ENCODE data around the gene ABCC10.
A peak's percentile ranks its signal among the peaks of the same experiment; 100 is the strongest.

The ABCC10 gene

DNA sequence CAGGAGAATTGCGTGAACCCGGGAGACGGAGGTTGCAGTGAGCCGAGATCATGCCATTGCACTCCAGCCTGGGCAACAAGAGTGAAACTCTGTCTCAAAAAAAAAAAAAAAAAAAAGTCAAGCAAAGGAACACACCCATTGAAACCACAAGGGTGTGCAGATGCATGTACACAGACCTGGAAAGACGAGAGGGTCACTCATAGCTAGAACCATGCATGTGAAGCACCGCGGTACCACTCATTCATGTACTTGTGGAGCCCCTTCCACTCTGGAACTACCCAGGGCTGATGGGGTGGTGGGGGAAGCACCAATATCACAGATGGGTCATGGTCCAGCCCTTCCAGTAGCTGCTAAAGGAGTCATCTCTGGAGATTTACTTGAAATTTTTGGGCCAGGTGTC, 42.6 kb downstream of the ABCC10 start:
- no peak for DNase-seq (ENCODE audit: low read depth, low spot score)

DNA sequence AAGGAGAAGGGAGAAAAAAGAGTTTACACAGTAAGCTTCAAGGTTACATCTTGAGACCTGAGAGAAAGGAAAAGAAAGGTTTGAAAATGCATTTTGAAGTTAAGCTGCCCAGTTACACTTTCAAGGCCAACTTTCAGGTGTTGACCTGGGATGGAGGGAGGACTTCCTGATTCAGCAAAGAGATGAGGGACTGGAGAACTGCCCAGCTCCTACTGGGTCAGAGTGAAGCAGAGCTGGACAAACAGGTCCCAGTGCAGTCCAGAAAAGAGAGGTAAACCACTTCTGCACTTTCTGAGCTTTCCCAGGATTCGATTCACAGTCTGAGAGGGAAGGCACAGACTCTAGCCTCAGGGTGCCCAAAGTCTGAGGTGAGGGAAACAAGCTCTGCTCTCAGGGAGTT, 44.1 kb downstream of the ABCC10 start:
- no peak for DNase-seq (ENCODE audit: low read depth, low spot score)

DNA sequence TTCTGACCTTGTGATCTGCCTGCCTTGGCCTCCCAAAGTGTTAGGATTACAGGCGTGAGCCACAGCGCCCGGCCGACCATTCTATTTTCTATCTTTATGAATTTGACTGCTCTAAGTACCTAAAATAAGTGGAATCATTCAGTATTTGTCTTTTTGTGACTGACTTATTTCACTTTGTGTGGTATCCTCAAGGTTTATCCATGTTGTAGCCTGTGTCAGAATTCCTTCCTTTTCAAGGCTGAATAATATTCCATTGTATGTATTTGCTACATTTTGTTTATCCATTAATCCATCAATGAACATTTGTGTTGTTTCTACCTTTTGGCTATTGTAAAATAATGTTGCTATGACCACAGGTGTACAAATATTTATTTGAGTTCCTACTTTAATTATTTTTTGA, 45.2 kb downstream of the ABCC10 start:
- DNase-seq (ENCODE audit: low read depth, low spot score): no peak

DNA sequence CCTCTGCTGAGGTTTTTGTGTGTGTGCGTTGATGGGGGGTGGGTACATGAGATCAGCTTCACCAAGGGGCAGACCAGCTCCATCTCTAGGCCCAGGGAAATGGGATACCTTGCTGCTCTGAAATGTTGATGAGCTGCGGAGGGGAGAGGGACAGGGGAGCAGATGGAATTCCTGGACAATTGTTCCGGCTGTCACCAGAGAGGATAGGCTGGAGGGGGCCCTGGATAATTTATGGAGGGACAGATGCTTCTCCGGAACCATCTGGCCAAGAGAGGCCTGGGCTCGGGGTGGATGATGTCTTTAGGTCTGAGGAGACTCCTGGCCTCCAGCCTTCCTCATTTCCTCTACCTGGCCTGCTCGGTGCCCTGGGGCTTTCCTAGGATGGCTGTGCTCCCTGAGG, 48.2 kb downstream of the ABCC10 start:
- DNase-seq (ENCODE audit: low read depth, low spot score): no peak

DNA sequence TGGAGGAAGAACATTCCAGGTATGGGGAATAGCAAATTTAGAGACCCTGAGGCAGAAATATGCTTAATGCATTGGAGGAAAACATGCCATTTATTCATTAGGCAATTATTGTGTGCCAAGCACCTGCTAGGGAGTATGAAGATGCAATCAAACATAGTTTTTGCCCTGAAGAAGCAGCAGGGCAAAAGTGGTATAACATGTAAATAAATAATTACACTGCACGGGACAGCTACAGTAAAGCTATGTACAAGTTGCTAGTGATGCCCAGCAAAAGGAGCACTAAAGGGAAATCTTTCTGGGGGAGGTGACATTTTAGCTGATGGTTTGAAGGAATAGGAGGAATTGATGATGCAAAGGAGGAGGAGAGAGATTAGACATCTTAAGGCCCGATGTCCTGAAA, 49.4 kb downstream of the ABCC10 start:
- DNase-seq (ENCODE audit: low read depth, low spot score): no peak

DNA sequence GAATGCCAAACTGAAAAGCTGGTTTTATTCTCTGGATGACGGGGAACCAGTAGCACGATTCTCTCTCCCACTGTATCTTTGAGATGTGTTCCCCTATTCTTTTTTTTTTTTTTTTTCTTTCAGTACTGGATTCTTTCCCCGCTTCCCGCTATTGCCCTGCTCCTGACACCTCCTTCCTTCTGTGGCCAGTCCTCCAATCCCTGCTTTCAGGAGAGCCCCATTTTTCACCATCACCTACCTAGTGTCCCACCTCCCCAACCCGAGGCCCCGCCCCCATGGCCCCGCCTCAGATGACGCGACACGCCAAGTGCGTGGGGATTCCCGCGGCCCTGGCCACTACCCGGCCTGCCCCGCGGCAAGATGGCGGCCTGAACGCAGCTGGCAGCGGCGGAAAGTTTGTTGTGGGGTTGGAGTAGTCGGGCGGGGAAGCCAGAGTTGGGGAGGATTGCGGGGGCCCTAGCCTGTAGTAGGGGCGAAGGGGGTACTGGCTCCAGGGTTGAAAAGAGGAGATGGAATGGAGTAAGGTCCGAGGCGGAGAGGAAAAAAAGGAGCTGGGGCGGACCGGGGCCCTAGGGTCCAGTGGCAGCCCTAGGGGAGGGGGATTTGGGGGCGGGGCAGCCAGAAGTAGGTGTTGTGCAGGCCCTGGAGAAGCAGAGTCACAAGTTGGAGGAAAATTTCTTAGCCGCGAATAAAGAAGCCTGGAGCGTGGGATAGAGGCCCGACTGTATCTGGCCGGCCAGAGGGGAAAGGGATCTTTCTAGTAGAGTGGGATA, 50.1 kb downstream of the ABCC10 start, which contains the start of gene TJAP1:
Gene TJAP1 (plus strand): TSS at position 336 of the 773 bp plus-strand sequence. CDS start 21,432 bp downstream, outside the sequence.
- DNase-seq (ENCODE audit: low read depth, low spot score): peak; percentile 97

DNA sequence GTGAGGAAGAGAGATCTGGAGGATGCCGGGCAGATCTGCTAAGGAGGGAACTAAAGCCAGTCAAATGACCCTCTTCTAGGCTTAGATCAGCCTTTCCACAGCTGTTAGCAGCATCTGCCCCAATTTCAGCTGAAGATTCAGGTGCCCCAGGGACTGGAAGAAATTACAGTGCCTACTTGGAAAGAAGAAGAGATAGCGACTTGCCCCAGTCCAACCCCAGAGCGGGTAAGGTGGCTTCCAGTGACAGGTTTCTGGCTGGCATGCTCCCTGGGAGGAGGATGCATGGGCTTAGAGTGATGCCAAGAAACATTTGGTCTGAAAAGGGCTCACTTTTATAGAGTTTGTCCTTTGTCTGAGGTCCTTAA, 50.6 kb downstream of the ABCC10 start:
- no peak for DNase-seq (ENCODE audit: low read depth, low spot score)

DNA sequence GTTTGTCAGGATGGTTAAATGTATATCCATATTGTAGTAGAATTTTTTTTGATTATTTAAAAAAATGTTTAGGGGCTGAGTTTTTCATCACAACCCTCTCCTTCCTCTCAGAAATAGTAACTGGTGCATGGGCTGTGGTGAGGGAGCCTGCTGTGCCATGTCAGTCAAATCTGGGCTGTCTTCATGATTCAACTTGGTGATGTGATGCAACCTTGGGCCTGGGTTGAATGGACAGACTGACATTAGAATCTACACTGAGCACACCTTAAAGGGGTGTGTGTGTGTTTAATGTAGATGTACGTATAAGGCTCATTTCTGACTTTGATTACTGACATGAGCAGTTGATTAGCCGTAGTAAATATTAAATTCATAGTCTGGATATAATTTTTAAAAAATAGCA, 53.7 kb downstream of the ABCC10 start:
- no peak for DNase-seq (ENCODE audit: low read depth, low spot score)

DNA sequence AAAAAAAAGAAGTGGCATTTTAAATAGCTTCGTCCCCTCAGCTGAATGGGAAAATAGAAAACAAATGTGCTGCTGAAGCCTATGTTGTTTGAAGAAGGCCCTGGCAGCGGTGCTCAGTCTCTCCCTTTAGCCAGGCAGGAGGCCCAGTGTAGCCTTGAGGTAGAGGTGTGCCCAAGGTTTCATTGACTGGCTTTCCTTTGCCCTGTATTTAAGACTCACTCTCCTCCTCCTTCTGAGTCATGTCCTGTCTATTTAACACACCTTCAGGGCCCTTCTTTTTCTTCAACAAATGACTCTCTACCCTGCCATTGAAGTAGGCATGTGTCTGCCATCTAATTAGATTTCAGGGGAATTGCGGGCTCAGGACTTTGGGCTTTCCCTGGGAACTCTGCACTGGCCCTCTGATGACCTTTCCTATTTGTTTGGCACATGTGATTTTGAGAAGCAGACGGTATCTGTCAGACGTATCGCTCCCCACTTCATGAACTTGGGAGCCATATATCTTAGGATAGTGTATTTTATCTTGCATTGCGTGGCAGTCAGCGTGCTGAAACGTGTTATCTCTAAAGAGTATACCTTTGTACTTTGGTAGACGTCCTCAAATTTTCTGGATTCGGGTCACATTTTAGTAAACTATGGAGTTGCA, 54.4 kb downstream of the ABCC10 start:
- DNase-seq (ENCODE audit: low read depth, low spot score): no peak

DNA sequence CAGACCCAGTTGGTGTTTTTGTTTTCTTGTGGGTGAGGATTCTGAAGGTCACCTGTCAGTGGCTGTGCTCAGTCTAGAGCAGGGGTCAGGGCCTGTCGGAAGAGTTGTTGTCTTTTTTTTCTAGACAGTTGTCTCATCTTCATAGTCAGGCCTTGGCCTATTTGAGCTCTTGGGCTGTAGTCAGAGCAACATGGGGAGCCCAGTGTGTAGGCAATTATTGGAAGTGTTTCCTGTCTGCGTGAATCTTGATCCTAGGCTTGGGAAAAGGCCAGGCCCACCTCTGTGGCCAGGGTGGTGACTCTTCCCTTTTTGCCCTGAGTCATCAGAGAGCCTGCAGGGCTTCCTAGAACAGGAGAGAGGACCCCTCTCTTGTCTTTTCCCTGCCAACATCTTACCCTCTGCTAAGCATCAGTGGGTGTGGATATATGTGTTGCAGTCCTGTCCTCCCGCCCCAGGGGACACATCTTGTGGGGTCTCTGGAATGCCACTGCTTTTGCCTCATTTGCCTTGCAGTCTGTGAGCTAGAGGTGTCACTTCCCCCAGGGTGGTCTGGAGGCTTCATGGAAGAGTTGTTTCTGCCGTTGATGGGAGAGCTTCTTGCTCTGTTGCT, 61.4 kb downstream of the ABCC10 start:
- no peak for DNase-seq (ENCODE audit: low read depth, low spot score)

DNA sequence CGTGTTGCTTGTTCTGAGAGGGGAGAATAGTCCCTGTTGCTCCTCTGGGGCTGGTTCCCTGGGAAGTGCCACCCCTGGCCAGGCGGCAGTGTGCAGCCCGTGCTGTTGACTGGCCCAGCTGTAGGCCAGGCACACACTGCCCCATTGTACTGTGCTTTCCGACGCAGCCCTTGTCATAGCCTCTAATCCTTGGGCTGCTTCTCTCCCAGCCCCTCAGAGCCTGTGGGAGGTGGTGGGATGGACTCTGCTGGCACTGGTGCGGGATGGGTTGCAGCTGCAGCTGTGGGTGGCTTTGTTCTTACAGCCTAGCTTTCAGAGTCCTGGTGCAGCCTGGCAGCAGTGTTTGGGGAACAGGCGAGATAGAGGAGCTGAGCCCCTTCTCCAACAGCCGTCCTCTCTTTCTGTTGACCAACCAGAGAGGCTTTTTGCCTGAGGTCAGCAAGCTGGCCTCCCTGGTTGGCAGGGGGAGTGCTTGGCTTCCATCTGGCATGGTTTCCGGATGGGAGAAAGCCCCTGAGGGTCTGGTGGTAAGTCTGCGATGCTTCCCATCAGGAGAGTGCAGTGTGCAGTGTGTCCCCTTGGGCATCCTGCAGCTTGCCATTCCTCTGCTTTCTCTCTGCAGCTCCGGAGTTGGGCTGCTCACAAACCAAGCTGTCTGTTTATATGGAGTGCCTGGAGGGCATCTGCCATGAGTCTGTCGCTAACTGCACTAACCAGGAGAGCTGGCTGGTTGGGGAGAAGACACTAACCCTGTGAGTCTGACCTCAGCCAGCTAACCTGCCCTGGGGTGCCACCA, 62.1 kb downstream of the ABCC10 start:
- no peak for DNase-seq (ENCODE audit: low read depth, low spot score)

DNA sequence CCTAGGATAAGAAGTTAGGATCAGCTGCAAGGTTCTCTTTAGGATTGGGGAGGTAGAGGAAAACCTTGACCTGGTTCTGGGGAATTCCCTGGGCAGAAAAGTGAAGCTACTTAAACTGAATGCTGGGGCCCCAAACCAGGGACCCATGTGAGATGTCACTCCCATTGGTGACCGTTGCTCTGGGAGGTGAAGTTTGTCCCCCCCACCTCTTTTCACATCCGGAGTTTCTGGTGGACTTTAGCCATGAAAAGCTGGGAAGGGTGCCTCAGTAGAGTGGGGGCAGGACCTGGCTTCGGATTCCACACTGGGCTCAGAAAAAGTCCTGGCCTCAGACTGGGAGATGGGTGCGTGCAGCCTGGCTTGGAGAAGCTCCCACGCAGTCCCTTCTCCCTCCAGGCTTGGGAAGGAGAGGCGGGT, 63.2 kb downstream of the ABCC10 start:
- DNase-seq (ENCODE audit: low read depth, low spot score): no peak

DNA sequence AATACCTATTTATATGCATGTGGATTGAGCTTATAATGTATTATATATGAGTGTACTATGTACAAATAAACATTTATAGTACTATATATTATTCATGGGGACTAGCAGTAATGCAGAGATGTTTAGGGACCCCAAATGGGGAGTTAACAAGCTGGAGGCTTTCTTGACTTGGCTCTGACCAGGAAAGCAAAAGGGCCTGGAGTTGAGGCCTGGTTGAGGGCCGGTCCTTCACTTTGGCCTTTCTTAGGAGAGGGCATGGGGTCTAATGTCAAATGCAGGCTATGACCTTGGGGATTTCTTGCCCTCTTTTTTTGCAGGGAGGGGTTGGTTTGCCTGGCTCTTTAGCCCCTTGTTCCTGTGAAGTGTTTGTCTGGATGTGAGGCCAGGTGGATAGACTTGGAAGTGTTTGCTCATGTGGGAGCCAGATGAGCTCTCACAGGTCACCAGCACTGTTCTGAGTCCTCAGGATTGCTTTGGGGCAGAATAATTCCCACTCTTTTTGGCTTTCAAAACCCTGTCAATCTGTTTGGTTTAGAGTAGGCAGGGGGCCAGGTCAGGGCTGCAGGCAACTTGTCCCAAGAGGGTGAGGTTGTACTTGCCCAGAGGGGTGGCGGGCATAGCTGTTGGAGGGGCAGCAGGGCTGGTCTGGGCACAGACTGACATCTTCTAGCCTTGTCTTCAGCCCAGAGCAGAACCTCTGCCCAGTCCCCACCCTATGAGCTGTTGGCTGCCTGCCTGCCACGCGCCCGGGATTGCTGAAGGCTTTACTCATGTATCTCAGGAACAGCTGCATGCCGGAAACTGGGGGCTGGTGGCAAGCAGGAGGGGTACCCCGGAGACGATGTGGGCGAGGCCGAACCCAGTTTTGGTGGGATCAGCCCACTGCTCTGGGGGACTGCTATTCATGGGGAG, 64.7 kb downstream of the ABCC10 start:
- peak; percentile 85 for DNase-seq (ENCODE audit: low read depth, low spot score)

DNA sequence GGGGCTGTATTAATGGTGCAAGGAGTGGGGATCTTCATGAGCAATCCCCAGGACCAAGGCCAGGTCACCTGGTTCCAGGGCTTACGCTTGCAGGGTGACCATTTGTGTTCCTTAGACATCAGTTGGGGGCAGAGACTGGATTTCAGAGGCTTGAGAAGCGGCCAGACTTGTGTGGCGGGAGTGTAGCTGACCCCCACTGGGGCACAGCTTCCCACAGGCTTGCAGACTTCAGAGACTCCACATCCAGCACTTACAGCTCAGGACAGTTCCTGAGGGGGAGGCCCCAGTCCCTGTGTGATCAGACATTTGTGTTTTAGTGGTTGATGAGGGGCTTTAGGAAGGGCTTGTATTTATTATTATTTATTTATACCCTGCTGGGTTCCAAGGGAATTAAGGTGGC, 65.3 kb downstream of the ABCC10 start:
- peak; percentile 59 for DNase-seq (ENCODE audit: low read depth, low spot score)

DNA sequence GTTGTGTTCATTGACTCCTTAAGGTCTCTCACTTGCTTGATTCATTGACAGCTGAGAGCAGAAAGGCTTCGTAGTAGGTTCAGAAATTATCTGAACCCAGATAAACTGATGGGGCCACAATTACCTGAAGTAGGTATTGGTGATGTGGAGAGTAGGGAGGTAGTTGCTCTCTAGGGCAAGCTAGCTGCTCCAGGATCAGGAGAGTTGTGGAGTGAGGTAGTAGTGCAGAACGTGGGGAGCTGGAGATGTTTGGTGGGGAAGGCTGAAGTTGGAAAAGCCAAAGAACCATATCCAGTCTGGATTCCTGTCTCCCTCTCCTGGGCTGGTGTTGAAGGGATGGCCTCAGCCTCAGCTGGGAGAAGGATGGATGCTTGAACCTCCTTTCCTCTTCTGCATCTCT, 65.9 kb downstream of the ABCC10 start:
- DNase-seq (ENCODE audit: low read depth, low spot score): no peak

DNA sequence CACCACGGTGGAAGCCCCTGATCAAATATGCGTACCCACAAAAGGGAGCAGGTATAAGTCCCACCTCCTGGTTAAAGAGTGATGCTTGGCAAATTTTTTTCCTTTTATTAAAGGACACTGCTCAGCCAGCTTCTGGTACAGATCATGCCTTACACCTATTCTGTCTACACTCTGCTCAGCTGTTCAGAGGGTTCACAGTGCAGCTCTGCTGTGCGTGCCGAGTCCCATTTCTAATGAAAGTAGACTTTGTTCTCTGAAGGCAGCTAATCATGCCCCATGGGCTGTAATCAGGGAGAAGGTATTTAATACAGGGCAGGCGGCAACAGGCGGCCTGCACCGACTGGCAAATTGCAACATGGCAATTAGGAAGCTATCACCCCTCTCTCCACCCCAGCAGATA, 66.5 kb downstream of the ABCC10 start:
- DNase-seq (ENCODE audit: low read depth, low spot score): no peak

DNA sequence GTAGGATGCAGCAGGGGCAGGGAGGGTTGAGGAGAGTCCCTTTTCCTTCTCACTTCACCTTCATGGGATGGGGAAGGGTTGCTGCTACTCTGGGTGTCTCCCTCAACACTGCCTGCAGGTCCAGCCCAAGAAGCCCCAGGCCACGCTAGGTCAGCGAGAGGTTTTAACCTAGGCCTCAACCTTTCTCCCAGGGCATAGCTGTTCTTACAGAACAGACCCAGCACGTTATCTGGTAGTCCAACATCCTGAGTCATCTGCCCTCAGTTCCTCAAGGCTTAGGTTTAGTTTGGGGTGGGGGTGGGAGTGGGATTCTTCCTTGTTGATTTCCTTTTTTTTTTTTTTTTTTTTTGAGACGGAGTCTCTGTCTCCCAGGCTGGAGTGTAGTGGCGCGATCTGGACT, 67.0 kb downstream of the ABCC10 start:
- DNase-seq (ENCODE audit: low read depth, low spot score): no peak

DNA sequence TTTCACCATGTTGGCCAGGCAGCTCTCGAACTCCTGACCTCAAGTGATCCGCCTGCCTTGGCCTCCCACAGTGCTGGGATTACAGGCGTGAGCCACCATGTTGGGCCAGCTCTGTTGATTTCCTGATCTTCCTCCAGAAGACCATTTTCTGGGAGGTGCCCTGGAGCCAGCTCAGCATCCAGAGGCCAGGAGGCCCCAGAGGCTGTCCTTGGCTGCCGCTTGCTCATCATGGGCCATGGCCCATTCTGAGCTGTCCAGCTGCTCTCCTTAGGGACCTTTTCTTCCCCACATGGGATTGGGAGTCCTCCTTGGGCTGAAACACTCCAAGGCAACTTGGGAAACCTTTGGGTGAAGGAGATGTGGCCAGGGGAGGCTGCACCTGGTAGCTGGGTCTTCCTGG, 67.4 kb downstream of the ABCC10 start:
- no peak for DNase-seq (ENCODE audit: low read depth, low spot score)

DNA sequence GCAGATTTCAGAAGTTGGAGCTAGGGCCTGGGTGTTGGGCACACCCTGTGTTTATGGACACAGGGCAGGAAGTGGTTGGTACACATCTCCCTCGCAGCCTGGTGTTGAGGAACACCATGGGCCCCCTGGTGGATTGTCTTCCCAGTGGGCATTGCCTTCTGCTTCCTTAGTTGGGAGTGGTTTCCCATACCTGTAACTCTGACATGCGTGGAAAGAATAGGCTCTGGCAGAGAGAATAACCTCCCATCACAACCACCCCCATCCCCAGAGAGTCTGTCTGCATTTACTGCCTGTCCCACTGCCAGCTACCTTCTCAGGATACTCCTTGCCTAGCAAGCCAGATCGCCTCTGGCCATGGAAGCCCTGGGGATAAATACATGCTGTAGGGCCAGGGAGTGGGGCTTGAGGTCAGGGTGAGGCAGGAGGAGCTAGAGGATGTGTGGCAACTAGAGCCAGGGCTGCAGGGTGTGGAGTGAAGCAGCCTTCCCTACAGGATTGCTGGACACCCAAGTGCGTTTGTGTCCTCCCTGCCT, 68.1 kb downstream of the ABCC10 start:
- no peak for DNase-seq (ENCODE audit: low read depth, low spot score)

DNA sequence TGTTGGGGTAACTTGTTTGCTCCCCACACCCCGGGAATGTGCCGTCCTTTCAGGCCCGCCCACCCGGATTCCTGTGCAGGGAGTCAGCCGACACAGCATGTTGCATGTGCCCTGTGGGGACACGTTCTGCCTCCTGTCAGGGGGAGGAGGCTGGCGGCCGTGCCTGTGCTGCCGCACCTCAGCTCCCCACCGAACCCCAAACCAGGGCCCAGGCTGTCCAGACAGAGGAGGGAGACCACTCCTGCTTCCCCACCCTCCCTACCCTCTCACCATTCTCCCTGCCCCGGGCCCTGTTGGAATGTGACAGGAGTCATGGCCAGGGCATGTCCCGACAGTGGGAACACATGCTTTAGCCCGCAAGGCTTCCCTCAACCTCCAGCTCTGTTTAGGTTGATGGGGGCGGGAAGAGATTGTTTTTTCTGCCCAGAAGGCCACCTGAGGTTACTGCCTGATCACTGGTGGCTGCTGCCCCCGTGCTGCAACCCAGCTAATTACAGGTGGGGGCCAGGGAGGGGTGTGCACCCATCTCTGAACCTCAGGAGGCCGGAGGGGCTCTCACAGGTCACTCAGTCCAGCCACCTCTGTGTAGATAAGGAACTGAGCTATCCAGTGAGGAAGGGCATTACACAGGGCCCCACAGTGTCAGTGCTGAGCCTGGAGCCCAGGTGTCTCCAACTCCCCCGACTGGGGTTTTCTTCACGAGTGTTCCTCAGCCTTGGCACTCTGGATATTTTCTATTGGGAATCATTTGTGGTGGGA, 69.2 kb downstream of the ABCC10 start:
- peak; percentile 76 for DNase-seq (ENCODE audit: low read depth, low spot score)
